GM19455 (cell line): Measurements from ENCODE around the gene MAPT.

ENCODE experiments used
- ATAC-seq: cut with Tn5 transposase; IDR thresholded peaks from one replicate; pipeline ENCODE4 v1.9.1; 2021; ENCODE audit not compliant: unreplicated experiment

MAPT gene

DNA sequence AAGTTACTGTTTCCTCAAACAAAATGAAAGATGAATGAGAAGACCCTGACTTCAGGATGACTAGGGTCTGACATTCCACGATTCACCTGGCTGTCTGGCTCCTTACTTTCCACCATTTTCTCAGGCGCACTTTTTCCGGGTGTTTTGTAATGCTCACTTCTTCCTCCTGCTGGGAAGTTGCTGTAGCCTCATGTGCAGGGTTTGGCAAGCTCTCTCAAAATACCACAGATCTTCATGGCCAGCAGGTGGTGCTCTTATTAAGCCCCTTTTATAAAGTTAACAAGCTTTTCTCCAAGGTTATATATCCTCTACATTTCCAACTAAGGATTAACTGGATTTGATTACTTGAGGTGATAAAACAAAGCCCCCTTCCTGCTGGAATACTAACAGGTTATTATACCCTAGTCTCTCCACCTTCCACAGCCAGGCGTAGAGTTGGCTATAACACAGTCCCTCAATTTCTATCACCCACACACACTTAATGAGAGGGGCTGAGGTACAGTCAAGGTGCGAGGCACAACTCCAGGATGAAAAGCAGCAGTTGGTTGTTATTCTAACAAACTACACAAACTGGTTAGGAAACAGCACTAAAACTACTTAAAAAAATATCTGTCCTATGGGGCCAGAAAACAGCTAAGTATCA, 150.1 kb downstream of the MAPT start:
- no peak for ATAC-seq

- ATAC-seq: no peak
Observed at GRCh38 chr17:46044989-46045388, 150.6 kb downstream of the MAPT start.

DNA sequence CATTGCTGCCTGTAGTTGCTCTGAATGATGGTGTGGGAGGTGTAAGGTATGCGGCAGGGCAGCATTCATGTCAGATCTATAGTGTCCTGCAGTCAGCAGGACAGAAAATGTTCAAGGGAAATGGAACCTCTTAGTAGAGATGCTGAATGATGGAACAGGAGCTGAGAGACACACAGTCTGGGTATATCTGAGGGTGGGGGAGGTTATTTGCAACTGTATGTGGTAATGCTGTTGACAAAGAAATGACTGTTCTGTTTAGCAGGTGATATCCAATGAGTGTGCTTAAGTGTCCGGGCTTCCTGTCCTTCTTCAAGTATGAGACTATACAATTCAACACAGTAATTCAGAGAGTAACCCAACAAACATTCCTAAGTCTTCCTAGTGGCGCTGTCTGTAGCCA, 151.3 kb downstream of the MAPT start:
- no peak for ATAC-seq

DNA sequence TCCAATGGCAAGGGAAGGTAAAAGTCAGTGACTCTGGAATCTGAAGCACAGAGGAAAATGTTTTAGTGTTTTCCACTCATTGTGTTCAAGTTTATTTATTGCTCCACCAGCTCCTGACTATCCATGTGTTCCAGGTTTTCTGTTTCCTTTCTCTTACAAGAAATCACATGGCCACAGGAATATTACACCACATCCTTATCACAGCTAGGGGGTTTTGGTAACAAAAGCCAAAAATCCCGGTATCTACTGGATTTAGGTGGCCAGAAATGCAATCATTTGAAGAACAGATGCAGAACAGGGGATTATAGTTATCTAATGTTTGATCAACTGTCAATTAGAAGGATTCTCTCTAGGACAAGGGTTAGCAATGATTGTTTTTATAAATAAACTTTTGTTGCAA, 152.6 kb downstream of the MAPT start:
- ATAC-seq: no peak

GRCh38 chr17:46047398-46047797, 153.0 kb downstream of the MAPT start:
- no peak for ATAC-seq

DNA sequence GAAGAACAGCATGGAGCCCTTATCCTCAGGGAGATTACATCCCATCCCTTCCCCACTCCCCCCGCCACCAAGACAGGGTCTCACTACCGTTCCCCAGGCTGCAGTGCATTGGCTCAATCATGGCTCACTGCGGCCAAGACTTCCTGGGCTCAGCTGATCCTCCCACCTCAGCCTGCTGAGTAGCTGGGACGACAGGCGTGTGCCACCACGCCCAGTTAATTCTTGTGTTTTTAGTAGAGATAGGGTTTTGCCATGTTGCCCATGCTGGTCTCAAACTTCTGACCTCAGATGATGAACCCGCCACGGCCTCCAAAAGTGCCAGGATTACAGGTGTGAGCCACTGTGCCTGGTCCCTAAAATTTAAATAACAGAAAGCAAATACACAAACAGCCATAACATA, 153.5 kb downstream of the MAPT start:
- ATAC-seq: no peak

GRCh38 chr17:46049656-46050055, 155.3 kb downstream of the MAPT start:
- ATAC-seq: no peak

DNA sequence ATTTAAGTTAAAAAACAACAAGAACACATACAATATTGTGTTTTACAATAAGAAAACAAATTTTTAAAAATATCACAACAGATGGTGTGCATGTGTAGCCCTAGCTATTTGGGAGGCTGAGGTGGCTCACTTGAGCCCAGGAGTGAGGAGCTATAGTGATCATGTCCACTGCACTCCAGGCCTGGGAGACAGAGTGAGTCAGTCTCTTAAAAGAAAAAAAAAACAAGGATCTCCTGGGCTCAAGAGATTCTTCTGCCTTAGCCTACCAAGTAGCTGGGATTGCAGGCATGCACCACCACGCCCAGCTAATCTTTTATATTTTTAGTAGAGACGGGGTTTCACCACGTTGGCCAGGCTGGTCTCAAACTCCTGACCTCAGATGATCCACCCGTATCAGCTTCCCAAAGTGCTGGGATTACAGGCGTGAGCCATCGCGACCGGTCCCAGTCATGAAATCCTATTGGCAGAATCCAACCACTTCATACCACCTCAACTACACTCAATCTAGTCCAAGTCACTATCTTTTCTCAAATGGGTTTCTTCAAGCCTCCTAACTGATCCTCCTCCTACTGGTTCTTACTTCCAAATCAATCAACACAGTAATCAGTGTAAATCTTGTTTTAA, 159.7 kb downstream of the MAPT start:
- ATAC-seq: no peak

GRCh38 chr17:46056800-46057304, 162.5 kb downstream of the MAPT start:
- ATAC-seq: no peak

DNA sequence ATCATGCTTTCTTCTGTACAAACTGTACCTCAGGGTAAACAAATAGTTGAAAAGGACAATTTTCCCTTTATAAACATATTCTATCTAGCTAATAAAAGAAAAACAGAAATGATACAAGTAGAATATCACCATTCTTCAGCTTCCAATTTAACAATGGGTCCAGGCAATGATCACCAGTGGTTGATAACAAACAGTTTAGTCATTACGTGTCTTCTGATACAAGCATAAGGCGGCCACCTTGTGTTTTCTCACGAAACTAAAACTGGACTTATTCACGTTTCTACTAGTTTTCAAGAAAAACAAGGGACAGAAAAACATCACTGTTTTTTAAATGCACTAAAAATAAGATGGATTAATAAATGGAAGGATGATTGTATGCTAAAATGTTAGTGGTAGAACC, 163.0 kb downstream of the MAPT start:
- ATAC-seq: no peak

- no peak for ATAC-seq
Observed at GRCh38 chr17:46059486-46059885, 165.1 kb downstream of the MAPT start.

DNA sequence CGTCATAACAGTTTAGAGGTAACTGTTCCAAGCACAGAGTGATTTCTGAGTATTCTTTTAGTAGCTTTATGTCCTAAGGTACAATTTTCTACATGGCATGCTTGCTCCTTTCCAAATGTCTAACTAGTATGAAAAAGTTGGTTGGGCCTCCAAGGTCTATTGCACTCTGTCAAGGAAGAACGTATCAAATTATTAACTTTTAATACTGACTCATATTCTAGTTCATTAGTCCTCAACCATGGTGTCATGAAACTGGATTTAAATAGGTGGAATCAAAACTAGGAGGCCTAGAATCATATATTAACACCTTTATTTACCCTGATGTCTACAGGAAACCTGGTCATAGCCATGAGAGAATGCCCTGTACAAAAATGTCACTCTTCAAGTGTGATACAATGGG, 166.1 kb downstream of the MAPT start:
- no peak for ATAC-seq

GRCh38 chr17:46061435-46061834, 167.1 kb downstream of the MAPT start:
- no peak for ATAC-seq

- ATAC-seq: no peak
Observed at GRCh38 chr17:46063241-46063640, 168.9 kb downstream of the MAPT start.

DNA sequence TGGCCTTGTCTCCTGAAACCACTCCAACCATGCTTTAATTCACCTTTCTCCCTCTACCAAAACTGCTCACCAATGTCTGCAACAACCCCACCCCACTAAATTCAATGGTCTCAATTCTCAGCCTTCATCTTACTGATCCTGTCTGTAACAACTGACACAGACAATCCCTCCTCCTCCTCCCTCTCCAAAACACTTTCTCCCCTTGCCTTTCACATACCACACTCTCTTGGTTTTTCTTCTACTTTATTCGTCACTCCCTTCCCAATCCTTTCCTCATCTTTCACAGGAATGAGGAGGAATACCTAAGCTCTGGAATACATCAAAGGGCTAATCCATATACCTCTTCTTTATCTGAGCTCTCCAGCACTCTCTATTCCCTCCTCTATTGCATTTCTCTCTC, 170.1 kb downstream of the MAPT start:
- ATAC-seq: no peak

GRCh38 chr17:46071796-46072195, 177.4 kb downstream of the MAPT start:
- no peak for ATAC-seq

DNA sequence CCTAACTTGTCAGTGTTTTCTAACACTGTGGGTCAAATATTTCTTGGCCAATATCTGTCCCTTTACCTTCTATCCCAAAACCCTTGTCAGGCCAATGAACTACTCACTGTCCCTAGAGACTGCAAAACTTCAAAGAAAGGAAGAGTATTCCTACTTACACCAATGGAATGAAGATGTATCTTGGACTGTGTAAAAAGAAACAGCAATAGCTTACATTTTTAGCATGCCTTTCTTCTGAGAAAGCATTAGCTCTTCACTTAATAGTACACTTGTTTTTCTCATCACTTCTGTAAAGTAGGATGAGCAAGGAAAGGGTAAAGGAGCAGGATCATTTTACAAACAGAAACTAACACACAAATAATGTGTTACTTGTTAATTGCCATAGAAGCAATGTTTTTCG, 178.6 kb downstream of the MAPT start:
- ATAC-seq: no peak

GRCh38 chr17:46074540-46074939, 180.2 kb downstream of the MAPT start:
- no peak for ATAC-seq
